GM18498 (cell line): ENCODE measurements around the gene SERTAD4.
"Not testable (repeated sequence)": the region's sequence is repeated elsewhere in the genome, so short reads cannot be mapped to it uniquely, and the experiment has no call there.

Experiments
- ATAC-seq: cut with Tn5 transposase; IDR thresholded peaks from one replicate; pipeline ENCODE4 v1.9.1; 2021; ENCODE audit warnings: mild to moderate bottlenecking, moderate library complexity; ENCODE audit not compliant: unreplicated experiment

The SERTAD4 gene

DNA sequence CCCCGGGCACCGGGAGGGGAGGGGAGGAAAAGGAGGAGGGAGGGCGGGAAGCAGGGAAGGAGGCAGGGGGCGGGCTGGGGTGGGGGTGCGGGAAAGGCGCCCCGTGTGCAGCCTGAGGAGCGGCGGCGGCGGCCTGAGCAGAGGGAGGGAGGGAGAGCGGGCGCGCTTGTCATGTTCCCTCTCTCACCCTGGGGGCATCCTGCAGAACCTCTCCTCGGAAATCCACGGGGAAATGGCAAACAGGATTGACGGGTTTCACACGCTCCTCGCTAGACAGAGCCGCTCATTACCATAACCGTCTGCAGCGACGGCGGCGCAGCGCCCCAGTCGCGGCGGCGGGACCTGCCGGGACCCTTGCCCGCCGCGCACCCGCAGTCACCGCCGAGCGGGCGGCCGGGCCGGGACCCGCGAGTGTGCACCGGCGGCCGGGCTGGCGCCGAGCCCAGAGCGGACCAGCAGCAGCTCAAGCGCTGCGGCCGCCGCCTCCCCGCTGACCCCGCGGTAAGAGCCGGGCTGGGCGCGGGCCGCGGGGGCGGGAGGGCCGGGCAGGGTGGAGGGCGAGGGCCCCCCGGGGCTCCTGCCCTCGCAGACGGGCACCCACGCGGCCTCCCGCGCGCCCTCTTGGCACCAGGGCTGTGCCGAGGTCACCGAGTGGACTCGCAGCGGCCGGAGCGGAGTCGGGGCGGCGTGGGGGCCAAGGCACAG is at the start of gene SERTAD4:
Gene SERTAD4, plus strand, starts transcription at position 286 of the 705 bp plus-strand sequence. CDS start 5,165 bp downstream, outside the sequence.
- ATAC-seq, result no peak

DNA sequence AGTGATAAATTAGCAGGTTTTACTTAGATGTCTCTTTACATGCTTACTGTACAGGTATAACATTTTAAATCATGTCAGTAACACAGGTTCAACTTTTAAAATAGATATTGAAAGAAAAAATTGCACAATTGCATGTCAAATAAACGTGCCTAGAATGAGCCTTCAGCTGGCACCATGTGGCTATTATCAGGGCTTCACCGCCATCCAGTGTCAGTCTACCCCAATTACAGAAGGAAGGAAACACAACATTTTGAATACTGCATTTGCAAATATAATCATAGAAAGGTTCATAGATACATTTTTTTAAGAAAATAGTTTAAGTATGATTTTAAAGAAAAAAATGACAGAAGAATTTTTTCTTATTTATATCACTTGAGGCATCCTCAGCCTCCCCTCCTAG is 47.5 kb upstream of the SERTAD4 start:
- no peak for ATAC-seq

DNA sequence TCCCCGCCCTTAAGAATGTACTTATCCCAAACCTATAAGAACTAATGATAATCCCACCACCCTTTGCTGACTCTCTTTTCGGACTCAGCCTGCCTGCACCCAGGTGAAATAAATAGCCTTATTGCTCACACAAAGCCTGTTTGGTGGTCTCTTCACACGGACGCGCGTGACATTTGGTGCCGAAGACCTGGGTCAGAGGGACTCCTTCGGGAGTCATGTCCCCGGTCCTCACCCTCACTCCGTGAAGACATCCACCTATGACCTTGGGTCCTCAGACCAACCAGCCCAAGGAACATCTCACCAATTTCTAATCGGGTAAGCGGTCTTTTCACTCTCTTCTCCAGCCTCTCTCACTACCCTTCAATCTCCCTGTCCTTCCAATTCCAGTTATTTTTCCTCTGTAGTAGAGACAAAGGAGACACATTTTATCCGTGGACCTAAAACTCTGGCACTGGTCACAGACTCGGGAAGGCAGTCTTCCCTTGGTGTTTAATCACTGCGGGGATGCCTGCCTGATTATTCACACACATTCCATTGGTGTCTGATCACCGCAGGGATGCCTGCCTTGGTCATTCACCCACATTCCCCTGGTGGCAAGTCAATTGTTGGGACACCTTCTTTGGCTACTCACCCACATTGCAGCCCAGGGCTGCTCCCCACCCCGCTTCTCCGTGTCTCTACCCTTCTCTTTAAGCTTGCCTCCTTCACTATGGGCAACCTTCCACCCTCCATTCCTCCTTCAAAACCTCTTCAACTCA is 44.6 kb upstream of the SERTAD4 start:
- ATAC-seq, result not testable (repeated sequence)

DNA sequence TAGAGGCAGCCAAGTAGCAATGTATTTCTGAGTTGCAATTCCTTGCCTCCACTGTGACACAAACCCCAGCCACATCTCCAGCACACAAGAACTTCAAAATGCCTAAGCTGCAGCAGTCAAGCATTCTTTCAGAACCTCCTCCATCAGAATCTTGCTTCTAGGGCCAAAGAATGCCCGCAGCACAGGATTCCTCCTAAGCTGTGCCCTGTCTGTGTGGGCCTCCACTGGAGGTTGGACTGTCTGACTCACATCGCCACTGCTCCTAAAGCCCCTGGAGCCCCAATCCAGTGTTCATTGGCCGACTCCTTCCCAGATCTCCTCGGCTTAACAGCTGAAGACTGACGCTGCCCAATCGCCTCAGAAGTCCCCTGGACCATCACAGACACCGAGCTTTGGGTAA is 43.2 kb upstream of the SERTAD4 start:
- no peak for ATAC-seq

DNA sequence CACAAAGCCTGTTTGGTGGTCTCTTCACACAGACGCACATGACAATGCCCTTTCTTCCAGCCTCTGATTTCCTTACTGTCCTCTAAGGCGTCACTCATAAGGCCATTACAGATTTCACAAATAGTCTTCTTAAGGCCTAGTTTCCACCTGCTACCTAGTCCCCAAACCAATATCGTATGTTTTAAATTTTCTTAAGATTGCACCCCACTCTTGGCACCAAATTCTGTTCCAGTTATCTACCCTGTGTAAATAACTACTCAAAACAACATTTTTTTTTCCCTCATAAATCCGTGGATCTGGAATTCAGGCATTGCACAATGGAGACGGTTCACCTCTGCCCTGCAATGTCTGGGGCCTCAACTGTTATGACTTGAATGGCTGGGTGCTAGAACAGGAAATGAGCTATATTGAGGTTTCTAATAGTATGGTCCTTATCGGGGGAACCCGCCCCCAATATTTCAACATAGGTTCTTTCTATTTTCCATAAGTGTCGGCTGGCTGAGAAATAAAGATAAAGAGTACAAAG is 36.9 kb upstream of the SERTAD4 start:
- no peak for ATAC-seq

DNA sequence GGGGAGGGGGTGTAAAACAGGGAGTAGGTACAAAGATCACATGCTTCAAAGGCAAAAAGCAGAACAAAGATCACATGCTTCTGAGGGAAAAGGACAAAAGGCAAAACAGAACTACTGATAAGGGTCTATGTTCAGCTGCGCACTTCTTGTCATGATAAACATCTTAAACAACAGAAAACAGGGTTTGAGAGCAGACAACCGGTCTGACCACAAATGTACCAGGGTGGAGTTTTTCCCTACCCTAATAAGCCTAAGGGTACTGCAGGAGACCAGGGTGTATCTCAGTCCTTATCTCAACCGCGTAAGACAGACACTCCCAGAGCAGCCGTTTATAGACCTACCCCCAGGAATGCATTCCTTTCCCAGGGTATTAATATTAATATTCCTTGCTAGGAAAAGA is 36.3 kb upstream of the SERTAD4 start:
- ATAC-seq, result not testable (repeated sequence)

DNA sequence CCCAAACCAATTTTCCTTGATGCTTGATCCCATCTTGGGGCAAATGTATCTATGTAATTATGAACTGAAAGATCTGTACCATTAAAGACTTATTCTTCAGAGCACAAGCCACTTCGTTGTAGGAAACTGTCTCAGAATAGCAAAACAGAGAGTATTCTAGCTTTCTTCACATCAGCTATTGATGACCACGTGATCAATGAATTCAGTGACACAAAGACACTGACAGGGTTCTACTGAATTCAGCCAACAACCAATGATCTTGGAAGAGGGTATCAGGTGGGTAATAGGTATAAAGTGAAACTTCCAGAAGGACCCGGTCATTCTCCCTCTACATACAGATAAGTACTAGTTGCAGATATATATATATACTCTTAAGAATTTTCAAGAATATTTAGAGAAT is 33.8 kb upstream of the SERTAD4 start:
- ATAC-seq, result no peak

DNA sequence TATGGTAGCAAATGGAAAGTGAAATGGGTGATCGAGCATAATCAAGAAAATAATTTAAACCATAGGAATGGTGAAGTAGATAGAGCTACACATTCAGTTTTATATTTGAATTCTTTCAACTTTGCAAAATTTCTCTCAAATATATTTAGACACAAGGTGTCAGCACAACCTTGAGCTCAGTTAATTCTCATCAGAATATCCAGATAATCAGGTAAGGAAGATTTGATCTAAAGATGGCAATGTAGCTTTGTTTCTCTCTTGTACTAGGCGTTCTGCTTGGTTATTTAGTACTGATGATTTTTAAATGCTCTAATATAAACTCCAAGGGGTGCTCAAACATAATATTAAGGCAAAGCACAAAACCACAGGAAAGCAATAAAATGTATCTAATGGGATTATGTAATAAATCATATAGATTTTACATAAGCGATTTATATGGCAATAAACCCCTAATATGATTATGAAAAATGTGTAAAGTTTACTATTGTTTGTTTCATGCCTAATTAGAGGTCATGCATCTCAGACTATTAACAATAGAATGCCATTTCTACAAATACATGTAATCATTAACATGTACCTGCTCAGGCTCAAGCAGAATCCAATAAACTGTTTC is 32.4 kb upstream of the SERTAD4 start:
- no peak for ATAC-seq

DNA sequence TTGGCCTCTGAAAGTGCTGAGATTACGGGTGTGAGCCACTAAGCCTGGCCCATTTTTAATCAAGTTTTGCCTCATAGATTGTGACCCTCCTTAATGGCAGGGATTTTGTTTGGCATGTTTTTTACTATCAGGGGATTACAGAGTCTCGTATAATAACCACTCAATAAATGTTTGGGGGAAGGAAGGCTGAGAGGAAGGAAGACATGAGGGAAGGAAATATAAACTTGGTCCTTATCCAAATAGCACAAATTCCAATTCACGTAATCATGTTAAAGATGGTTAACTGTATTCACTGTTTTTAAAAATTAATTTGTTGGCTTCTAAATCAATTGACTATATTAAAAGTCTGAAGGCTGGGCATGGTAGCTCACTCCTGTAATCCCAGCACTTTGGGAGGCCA is 30.9 kb upstream of the SERTAD4 start:
- ATAC-seq, result no peak

DNA sequence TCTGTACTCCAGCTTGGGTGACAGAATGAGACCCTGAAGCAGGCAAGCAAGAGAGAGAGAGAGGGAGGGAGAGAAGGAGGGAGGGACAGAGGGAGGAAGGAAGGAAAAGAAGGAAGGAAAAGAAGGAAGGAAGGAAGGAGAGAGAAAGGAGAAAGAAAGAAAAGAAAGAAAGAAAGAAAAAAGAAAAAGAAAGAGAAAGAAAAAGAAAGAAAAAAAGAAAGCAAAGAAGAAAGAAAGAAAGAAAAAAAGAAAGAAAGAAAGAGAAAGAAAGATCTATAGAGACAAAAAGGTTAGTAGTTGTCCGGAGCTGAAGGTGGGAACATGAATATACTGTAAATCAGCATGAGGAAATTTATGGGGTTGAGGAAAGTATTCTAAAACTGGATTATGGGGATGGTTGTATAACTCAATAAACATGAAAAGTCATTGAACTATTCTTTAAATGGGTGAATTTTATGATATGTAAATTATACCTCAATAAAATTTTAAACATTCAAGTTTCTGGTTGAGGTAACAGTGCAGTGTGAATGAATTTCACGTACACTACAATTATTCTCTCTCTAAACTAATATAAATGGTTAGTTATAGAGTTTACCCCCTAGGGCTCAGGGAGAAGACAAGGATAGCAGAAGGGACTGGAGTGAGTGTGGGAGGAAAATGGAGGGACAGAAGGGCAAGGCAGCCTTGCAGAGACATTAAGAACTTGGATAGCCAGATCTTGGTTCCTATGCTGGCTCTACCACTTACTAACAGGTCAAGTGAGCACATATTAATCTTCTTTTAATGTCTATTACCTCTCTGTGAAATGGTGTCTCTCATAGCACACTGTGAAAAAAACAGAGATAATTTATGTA is 24.8 kb upstream of the SERTAD4 start:
- no peak for ATAC-seq

DNA sequence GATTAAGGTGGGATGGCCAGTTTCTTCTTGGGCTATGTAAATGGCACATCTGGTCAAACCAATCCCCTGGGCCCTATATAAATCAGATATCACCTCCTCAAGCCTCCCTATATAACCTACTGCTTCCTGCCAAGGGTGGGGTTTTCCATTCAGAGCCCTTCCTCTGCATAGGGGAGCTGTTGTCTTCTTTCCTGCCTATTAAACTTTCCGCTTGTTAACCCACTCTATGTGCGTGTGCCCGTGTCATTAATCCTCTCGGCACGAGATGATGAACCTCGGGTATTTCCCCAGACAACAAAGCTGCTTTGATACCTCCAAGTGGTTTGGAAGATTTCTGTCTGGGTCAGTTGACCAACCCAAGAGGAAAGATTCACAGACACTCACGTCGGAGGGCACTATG is 19.3 kb upstream of the SERTAD4 start:
- ATAC-seq, result no peak

DNA sequence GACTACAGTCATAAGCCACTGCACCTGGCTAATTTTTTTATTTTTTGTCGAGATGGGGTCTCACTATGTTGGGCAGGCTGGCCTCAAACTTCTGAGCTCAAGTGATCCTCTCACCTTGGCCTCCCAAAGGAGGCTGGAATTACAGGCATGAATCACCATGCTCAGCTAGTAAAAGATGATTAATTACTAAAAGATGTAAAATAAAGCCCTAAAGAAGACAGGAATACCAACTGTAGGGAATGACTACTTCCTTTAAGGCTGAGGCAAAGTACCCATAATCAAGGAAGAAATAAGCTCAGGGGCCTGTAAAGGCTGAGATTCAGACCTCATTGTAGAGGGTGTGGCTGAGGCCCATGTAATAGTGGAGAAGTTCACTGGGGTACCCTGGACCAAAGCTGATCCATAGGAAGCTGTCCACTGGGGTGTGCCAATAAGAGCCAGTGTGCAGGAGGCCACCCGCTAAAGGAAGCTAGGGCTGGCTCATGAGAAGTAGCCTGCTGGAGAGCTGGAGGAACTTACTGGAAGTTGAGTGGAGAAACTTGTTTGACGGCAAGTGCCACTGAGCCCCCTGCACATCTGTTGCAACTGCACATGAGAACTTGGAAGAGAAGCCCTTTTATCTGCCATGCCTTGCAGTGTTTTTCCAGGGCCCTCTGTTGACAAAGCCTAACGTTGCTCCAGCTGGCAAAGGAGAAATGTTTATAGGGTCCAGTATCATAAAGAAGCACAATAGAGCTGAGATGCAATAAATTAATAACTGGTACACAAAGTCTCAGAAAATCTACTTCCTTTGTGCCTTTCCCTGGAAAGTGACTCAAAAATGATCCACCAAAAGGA is 17.8 kb upstream of the SERTAD4 start:
- no peak for ATAC-seq

DNA sequence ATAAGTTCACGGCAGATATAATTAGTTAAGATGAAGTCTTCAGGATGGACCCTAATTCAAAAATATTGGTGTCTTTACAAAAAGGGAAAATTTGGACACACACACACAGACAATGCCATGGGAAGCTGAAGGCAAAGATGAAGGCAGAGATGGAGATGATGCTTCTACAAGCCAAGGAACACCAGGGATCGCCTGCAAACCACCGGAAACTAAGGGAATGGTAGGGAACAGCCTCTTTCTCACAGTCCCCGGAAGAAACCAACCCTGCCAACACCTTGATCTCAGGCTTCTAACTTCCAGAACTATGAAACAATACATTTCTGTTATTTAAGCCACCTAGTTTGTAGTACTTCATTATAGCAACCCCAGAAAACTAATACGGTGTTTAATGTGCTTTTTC is 15.1 kb upstream of the SERTAD4 start:
- no peak for ATAC-seq

DNA sequence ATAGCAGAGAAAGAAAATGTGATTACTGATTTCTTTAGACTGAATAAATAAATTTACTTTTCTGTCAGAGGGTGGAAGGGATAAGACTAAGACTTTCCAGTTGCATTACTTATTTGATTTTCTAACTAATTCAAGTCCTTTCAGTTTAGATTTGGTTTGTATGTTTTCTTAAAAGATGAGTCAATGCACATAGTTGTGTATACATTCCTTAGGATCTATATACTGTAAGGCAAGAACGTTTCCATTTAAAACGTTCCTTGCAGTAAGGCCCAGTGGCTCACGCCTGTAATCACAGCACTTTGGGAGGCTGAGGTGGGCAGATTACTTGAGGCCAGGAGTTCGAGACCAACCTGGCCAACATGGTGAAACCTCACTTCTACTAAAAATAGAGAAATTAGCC is 14.5 kb upstream of the SERTAD4 start:
- no peak for ATAC-seq

DNA sequence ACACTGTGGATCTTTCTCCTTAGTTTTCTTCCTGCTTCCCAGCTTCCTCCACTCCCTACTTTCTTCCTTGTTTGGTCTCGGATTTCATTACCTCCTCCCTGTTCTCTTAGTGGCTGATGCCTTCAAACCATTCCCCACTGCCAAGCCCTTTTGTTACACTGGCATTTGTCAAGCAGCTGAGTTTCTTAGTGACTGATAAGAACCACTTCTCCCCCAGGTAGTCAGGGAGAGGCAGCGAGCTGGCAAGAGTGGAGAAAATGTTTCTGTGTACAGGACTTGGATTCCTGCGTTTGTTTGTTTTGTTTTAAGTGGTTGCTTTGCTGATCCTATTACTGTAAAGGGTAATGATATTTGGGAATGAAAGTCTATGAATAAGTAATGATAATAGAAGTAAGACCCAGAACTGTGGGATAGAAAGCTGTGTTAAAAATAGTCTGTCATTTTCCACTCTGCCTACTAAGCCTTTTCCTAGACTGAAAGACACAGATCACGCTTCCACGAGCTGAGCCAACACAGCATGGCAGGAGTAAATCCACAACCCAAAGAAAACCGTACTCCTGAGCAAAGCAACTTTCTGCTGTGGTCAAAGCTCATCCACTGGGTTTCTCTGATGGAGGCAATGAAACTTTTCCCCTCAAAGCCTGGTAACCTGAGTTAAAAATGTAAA is 10.1 kb upstream of the SERTAD4 start:
- no peak for ATAC-seq

DNA sequence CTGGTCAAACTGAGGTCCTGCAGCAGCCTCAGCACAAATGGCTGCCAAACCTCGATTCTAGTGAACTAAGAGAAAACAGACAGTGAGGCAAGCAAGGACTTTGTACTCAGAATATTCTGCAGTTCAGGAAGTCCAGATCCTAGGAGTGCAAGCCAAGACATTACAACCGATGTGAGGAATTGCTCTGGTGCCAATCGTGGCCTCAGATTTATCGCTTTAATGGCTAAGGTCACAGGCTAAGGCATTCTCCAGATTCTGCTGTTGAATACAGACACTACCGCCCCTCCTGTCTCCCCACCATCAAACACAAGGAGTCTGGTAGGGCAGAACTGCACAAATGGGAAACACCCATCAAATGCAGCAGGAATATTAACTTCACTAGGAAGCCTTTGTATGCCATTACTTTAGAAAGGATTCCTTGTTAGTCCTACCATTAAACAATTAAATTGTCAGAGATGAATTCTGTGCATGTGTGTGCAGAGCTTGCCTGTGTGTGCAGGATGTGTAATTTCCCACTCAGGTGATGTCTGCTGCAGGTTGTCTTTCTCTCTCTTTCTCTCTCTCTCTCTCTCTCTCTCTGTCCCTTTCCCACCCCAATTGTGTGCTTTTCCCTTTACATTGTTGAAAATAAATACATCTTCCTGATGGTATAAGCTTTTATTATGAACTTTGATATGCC is 9.2 kb upstream of the SERTAD4 start:
- ATAC-seq, result no peak

DNA sequence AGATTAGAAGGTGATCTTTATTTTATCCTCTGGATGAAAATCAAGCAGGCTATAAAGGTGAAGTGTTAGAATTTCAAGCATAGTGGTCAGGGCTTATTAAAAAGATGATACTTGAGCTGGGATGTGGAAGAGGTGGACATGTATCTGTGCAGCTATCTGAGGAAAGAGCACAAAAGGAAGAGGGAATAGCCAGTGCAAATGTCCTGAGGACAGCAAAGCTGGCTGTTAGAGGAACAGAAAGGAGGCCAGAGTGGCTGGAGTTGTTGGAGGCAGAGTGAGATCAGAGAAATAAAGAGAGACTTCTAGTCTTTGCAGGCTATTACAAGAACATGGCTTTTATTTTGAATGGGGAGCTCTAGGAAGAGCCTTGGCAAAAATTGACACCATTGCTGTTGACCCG is 4.4 kb upstream of the SERTAD4 start:
- ATAC-seq, result no peak

DNA sequence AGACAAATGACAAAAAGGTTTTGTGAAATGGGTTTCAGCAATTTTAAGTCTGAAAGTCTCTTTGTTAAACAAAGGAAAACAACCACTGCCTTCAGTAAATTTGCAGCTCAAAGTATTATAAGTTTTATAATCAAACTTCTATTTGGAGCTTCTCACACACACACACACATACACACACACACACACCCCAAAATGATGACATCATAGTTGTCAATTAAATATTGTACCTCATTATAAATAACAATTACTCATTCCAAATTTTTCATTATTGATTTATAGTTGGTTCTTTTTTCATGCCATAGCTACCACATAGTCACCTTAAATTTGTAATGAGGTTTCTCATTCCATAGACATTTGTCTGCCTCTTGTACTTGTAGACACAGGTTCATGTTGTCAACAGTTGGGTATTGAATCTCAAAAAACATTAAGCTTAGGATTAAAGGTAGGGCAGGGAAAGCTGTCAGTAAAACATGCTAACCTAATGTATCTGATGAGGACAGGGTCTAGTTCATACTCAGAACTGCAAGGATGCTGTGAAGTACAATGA is 2.4 kb upstream of the SERTAD4 start:
- no peak for ATAC-seq
